Measurements from ENCODE around the gene ZSWIM4.

ZSWIM4 gene

GRCh38 chr19:13799669-13800068 lies 4.4 kb downstream of the ZSWIM4 start:
- no peak for TF ChIP-seq CTCF (IDR thresholded peaks at IDR 0.05; ENCODE audit: insufficient read depth, missing control alignments)
- DNase-seq (ENCODE audit: insufficient read length, low spot score) (no peak), FAIRE-seq (no peak)

GRCh38 chr19:13803038-13803437 lies 7.8 kb downstream of the ZSWIM4 start:
- DNase-seq (ENCODE audit: insufficient read length, low spot score) (no peak), FAIRE-seq (no peak)
- no peak for TF ChIP-seq CTCF (IDR thresholded peaks at IDR 0.05; ENCODE audit: insufficient read depth, missing control alignments)

GRCh38 chr19:13804830-13805683 lies 9.8 kb downstream of the ZSWIM4 start:
- DNase-seq (ENCODE audit: insufficient read length, low spot score) = no peak
- no peak for FAIRE-seq
- TF ChIP-seq CTCF (IDR thresholded peaks at IDR 0.05; ENCODE audit: insufficient read depth, missing control alignments) = no peak

DNA sequence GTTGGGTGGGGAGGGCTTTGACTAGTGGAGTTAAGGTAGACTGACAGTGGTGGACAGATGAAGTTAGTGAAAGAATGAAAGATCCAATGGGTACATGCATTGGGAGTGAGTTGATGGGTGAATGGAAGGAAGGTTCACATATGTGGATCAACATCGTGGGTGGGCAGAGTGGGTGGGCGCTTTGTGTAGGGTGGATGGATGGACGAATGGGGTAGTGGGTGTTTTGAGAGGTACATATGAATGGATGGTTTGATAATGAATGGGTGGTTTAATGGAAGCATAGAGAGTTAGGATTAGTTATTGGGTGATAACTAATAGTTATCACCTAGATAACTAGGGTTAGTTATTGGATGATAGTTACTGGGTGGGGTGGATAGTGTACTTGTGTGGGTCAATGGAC lies 11.5 kb downstream of the ZSWIM4 start:
- TF ChIP-seq CTCF (IDR thresholded peaks at IDR 0.05; ENCODE audit: insufficient read depth, missing control alignments) = no peak
- DNase-seq (ENCODE audit: insufficient read length, low spot score) (no peak), FAIRE-seq (no peak)

- no peak for TF ChIP-seq CTCF (IDR thresholded peaks at IDR 0.05; ENCODE audit: insufficient read depth, missing control alignments)
- FAIRE-seq (no peak), DNase-seq (ENCODE audit: insufficient read length, low spot score) (no peak)
These were observed 12.3 kb downstream of the ZSWIM4 start for GRCh38 chr19:13807421-13808021.

- no peak for DNase-seq (ENCODE audit: insufficient read length, low spot score)
- FAIRE-seq = no peak
- no peak for TF ChIP-seq CTCF (IDR thresholded peaks at IDR 0.05; ENCODE audit: insufficient read depth, missing control alignments)
These were observed 13.6 kb downstream of the ZSWIM4 start for GRCh38 chr19:13808856-13809255.

DNA sequence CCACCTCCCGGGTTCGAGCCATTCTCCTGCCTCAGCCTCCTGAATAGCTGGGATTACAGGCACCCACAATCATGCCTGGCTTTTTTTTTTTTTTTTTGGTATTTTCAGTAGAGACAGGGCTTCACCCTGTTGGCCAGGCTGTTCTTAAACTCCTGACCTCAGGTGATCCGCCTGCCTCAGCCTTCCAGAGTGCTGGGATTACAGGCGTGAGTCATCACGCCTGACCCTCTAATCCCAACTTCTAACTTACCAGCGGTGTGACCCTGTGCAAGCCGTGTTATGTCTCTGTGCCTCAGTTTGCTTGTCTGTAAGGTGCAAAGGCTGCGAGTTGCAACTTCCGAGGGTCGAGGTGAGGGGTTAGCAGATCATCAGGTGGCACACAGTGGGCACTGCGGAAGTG lies 17.3 kb downstream of the ZSWIM4 start:
- DNase-seq (ENCODE audit: insufficient read length, low spot score) (no peak), FAIRE-seq (no peak)
- TF ChIP-seq CTCF (IDR thresholded peaks at IDR 0.05; ENCODE audit: insufficient read depth, missing control alignments) = no peak
